H1 (cell line): ENCODE measurements around the gene MARK1.

Experiments used
- CBX8 ChIP-seq: fragments of 300-800, 300-1000 bp; sonication (generic); IDR thresholded peaks from 2 replicates; pipeline ENCODE4 v1.7.1; 2016; ENCODE audit warnings: low read depth, low read length, borderline replicate concordance
- CHD2 ChIP-seq: IDR thresholded peaks from 2 replicates; pipeline ENCODE4 v1.6.1; 2012; ENCODE audit warnings: low read length, improper control_type of control experiment
- EGR1 ChIP-seq: IDR thresholded peaks from 2 replicates; pipeline ENCODE4 v1.6.1; 2011; ENCODE audit warnings: low read depth, low read length, borderline replicate concordance
- EZH2 ChIP-seq: fragments of 200-600 bp; sonication (generic); IDR thresholded peaks from 2 replicates; pipeline ENCODE4 v1.7.1; 2012; ENCODE audit warnings: low read depth, mild to moderate bottlenecking, moderate library complexity, low read length, inconsistent platforms; ENCODE audit not compliant: severe bottlenecking
- JUN ChIP-seq: IDR thresholded peaks from 2 replicates; pipeline ENCODE4 v1.6.1; 2011; ENCODE audit warnings: low read depth, mild to moderate bottlenecking, improper control_type of control experiment, low read length
- JUND ChIP-seq: IDR thresholded peaks from 2 replicates; pipeline ENCODE4 v1.6.1; 2011; ENCODE audit warnings: mild to moderate bottlenecking, improper control_type of control experiment, low read length
- KDM4A ChIP-seq: IDR thresholded peaks from one replicate; pipeline ENCODE4 v1.7.1; 2012; ENCODE audit warnings: low read depth, mild to moderate bottlenecking, moderate library complexity, low read length, inconsistent platforms; ENCODE audit not compliant: severe bottlenecking
- POLR2A ChIP-seq, 2 experiments: IDR thresholded peaks; 1 replicate in 1 of 2; 2 replicates in 1 of 2; pipeline ENCODE4 v1.6.1; 2011; ENCODE audit warnings: low read depth in 2 of 2, low read length in 2 of 2, mild to moderate bottlenecking in 2 of 2; ENCODE audit errors: control extremely low read depth in 1 of 2
- POLR2AphosphoS5 ChIP-seq: IDR thresholded peaks from 2 replicates; pipeline ENCODE4 v1.6.1; 2011; ENCODE audit warnings: low read depth, low read length
- SP2 ChIP-seq: IDR thresholded peaks from 2 replicates; pipeline ENCODE4 v1.6.1; 2012; ENCODE audit warnings: mild to moderate bottlenecking, low read length, inconsistent platforms
- TAF7 ChIP-seq: optimal IDR thresholded peaks from 2 replicates; pipeline ENCODE3; 2011; ENCODE audit warnings: low read depth, mild to moderate bottlenecking, inconsistent platforms, low read length, moderate library complexity, borderline replicate concordance
- ZNF274 ChIP-seq: IDR thresholded peaks from 2 replicates; pipeline ENCODE4 v1.7.0; 2012; ENCODE audit warnings: low read length, borderline replicate concordance; ENCODE audit errors: extremely low read depth
- TF ChIP-seq, protein P1 (sequence below), 3 experiments: IDR thresholded peaks; 1 replicate in 2 of 3; 2 replicates in 1 of 3; pipeline versions ENCODE4 v1.5.1 to v1.6.1; 2011; ENCODE audit warnings: low read length in 3 of 3, mild to moderate bottlenecking in 3 of 3, inconsistent platforms in 2 of 3, low read depth in 1 of 3, moderate library complexity in 1 of 3; ENCODE audit not compliant: insufficient read depth in 1 of 3; ENCODE audit errors: control extremely low read depth in 1 of 3
- TF ChIP-seq, protein P2 (sequence below): IDR thresholded peaks from 2 replicates; pipeline ENCODE4 v1.6.1; 2011; ENCODE audit warnings: low read depth, mild to moderate bottlenecking, low read length; ENCODE audit not compliant: insufficient read depth

DNA sequence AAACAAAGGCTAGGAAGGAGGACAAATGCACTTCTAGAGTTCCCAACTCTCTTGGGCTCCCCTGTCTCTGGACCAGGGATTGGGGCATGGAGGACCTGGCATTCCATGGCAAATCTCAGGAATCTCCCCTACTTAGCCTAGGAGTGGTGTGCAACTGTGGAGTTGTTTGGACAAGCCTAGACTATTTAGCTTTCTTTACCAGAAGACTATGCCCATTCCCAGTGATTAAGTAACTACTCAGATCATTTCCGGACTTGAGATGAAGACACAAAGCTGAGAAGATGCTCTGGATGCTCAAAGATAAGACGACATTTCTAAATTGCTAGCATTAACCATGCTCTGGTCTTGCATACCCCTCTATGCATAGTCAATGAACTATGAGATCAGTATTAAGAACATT, 13.7 kb upstream of the MARK1 start:
- TF ChIP-seq, protein P1, sequence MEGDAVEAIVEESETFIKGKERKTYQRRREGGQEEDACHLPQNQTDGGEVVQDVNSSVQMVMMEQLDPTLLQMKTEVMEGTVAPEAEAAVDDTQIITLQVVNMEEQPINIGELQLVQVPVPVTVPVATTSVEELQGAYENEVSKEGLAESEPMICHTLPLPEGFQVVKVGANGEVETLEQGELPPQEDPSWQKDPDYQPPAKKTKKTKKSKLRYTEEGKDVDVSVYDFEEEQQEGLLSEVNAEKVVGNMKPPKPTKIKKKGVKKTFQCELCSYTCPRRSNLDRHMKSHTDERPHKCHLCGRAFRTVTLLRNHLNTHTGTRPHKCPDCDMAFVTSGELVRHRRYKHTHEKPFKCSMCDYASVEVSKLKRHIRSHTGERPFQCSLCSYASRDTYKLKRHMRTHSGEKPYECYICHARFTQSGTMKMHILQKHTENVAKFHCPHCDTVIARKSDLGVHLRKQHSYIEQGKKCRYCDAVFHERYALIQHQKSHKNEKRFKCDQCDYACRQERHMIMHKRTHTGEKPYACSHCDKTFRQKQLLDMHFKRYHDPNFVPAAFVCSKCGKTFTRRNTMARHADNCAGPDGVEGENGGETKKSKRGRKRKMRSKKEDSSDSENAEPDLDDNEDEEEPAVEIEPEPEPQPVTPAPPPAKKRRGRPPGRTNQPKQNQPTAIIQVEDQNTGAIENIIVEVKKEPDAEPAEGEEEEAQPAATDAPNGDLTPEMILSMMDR (IDR thresholded peaks at IDR 0.05; ENCODE audit: control extremely low read depth in 1 of 3, insufficient read depth in 1 of 3, low read depth in 1 of 3, low read length in 3 of 3), result no peak
- TF ChIP-seq, protein P2, sequence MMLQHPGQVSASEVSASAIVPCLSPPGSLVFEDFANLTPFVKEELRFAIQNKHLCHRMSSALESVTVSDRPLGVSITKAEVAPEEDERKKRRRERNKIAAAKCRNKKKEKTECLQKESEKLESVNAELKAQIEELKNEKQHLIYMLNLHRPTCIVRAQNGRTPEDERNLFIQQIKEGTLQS, result no peak
- TF ChIP-seq EZH2 (no peak), ZNF274 (no peak), CBX8 (no peak), CHD2 (no peak), POLR2AphosphoS5 (no peak), EGR1 (no peak), JUND (no peak), JUN (no peak), SP2 (no peak), POLR2A (IDR thresholded peaks at IDR 0.05; ENCODE audit: control extremely low read depth in 1 of 2, low read depth in 2 of 2, low read length in 2 of 2) (no peak), TAF7 (no peak), KDM4A (no peak)
